Liver (tissue), 9 donors: ENCODE measurements around the gene NINJ1. TPM values are rescaled to one million over a fixed set of nuclear protein-coding genes. Genes with fewer than 3 reads are reported as not detected.

Experiments
- DNase-seq: peaks from one replicate; pipeline ENCODE4 v3.0.0-alpha.2; 2017; ENCODE audit warnings: low spot score
- H3K27ac ChIP-seq, 2 donors: one replicate each; pipeline ENCODE4 v1.7.0; 2013; ENCODE audit warnings: inconsistent platforms in 2 of 2, low read length in 2 of 2, control low read depth in 1 of 2, low read depth in 1 of 2, mild to moderate bottlenecking in 1 of 2
- H3K27me3 ChIP-seq, 4 donors: one replicate each; pipeline versions ENCODE4 v1.6.1 to v1.7.0; 2013; ENCODE audit warnings: low read length in 3 of 4, inconsistent platforms in 1 of 4, mild to moderate bottlenecking in 1 of 4, moderate library complexity in 1 of 4; ENCODE audit not compliant: control insufficient read depth in 4 of 4, insufficient read depth in 4 of 4
- H3K36me3 ChIP-seq, 4 donors: one replicate each; pipeline versions ENCODE4 v1.6.1 to v1.7.0; 2013; ENCODE audit warnings: low read length in 3 of 4, mild to moderate bottlenecking in 3 of 4, low read depth in 1 of 4, moderate library complexity in 1 of 4; ENCODE audit not compliant: control insufficient read depth in 4 of 4, insufficient read depth in 3 of 4
- H3K4me1 ChIP-seq, 4 donors: one replicate each; pipeline versions ENCODE4 v1.6.1 to v1.7.0; 2013; ENCODE audit warnings: low read length in 3 of 4, mild to moderate bottlenecking in 3 of 4, moderate library complexity in 1 of 4; ENCODE audit not compliant: control insufficient read depth in 4 of 4, insufficient read depth in 4 of 4
- H3K4me3 ChIP-seq, 3 donors: one replicate each; pipeline versions ENCODE4 v1.6.1 to v1.7.0; 2013; ENCODE audit warnings: low read length in 3 of 3, control low read depth in 1 of 3, low read depth in 1 of 3, mild to moderate bottlenecking in 1 of 3
- H3K9ac ChIP-seq, 2 donors: one replicate each; pipeline ENCODE4 v1.7.0; 2013; ENCODE audit warnings: low read length in 2 of 2, mild to moderate bottlenecking in 2 of 2, moderate library complexity in 2 of 2, control low read depth in 1 of 2, low read depth in 1 of 2
- H3K9me3 ChIP-seq, 4 donors: one replicate each; pipeline versions ENCODE4 v1.6.1 to v1.7.0; 2013; ENCODE audit warnings: low read length in 3 of 4; ENCODE audit not compliant: control insufficient read depth in 4 of 4
- CTCF ChIP-seq: fragments of 150-350 bp; IDR thresholded peaks from 2 replicates; pipeline ENCODE4 v1.5.1; 2017; ENCODE audit warnings: improper control_type of control experiment, low read depth, low read length; ENCODE audit not compliant: missing input control
- EGR1 ChIP-seq, 2 donors: IDR thresholded peaks; 2 replicates each; pipeline ENCODE4 v1.6.1; 2016 to 2018; ENCODE audit warnings: antibody characterized with exemption in 2 of 2, low read depth in 2 of 2
- FOXA1 ChIP-seq: IDR thresholded peaks from 2 replicates; pipeline ENCODE4 v1.6.1; 2016; ENCODE audit warnings: antibody characterized with exemption
- FOXA2 ChIP-seq: IDR thresholded peaks from 2 replicates; pipeline ENCODE4 v1.6.1; 2016; ENCODE audit warnings: antibody characterized with exemption
- GABPA ChIP-seq, 2 donors: IDR thresholded peaks in 1 of 2; conservative IDR thresholded peaks in 1 of 2; 2 replicates each; pipeline ENCODE4 v1.6.1; 2016; ENCODE audit warnings: antibody characterized with exemption in 2 of 2, mild to moderate bottlenecking in 1 of 2, moderate library complexity in 1 of 2
- HNF4A ChIP-seq, 2 donors: conservative IDR thresholded peaks; 2 replicates each; pipeline ENCODE4 v1.6.1; 2016; ENCODE audit warnings: antibody characterized with exemption in 2 of 2, mild to moderate bottlenecking in 2 of 2
- HNF4G ChIP-seq: IDR thresholded peaks from 2 replicates; pipeline ENCODE4 v1.6.1; 2016; ENCODE audit warnings: antibody characterized with exemption
- JUND ChIP-seq, 2 donors: IDR thresholded peaks; 2 replicates each; pipeline ENCODE4 v1.6.1; 2016; ENCODE audit warnings: antibody characterized with exemption in 2 of 2
- NR2F2 ChIP-seq: IDR thresholded peaks from 2 replicates; pipeline ENCODE4 v1.6.1; 2016; ENCODE audit warnings: antibody characterized with exemption
- RAD21 ChIP-seq, 2 donors: IDR thresholded peaks; 2 replicates each; pipeline ENCODE4 v1.6.1; 2016; ENCODE audit warnings: antibody characterized with exemption in 2 of 2, mild to moderate bottlenecking in 2 of 2
- REST ChIP-seq: IDR thresholded peaks from 2 replicates; pipeline ENCODE4 v1.6.1; 2016; ENCODE audit warnings: antibody characterized with exemption, mild to moderate bottlenecking
- RXRA ChIP-seq, 2 donors: IDR thresholded peaks; 2 replicates each; pipeline ENCODE4 v1.6.1; 2017 to 2018; ENCODE audit warnings: antibody characterized with exemption in 2 of 2, mild to moderate bottlenecking in 1 of 2
- SP1 ChIP-seq: IDR thresholded peaks from 2 replicates; pipeline ENCODE4 v1.6.1; 2018; ENCODE audit warnings: antibody characterized with exemption, mild to moderate bottlenecking
- TAF1 ChIP-seq: conservative IDR thresholded peaks from 2 replicates; pipeline ENCODE4 v1.6.1; 2016; ENCODE audit warnings: antibody characterized with exemption, mild to moderate bottlenecking
- YY1 ChIP-seq: IDR thresholded peaks from 2 replicates; pipeline ENCODE4 v1.6.1; 2016; ENCODE audit warnings: antibody characterized with exemption, mild to moderate bottlenecking
- ZBTB33 ChIP-seq: IDR thresholded peaks from 2 replicates; pipeline ENCODE4 v1.6.1; 2016; ENCODE audit warnings: antibody characterized with exemption
- WGBS: extraction: QIAGEN DNeasy Blood & Tissue Kit; methylation state at CpG from one replicate; pipeline ENCODE4 v1.1.7; 2013; 5-methylcytosine and 5-hydroxymethylcytosine counted together
- polyA plus RNA-seq, 2 donors: library from polyadenylated mRNA; stranded (reverse) in 1 of 2; unstranded in 1 of 2; fragments of 200-250 nt in 1 of 2; fragments of >200 nt in 1 of 2; fragmentation: Nextera tagmentation in 1 of 2; extraction: Ambion mirVana in 1 of 2; gene quantifications; one replicate each; pipeline versions ENCODE4 v1.2.1 to v1.2.3, GENCODE V29; 2013 to 2015
- total RNA-seq, 2 donors: library from RNA; depleted of rRNA; stranded (reverse); fragments of >200 nt; gene quantifications; one replicate each; pipeline ENCODE4 v1.2.3, GENCODE V29; 2014
- TF ChIP-seq, protein P1 (sequence below): IDR thresholded peaks from 2 replicates; pipeline ENCODE4 v1.6.1; 2016; ENCODE audit warnings: antibody characterized with exemption
- TF ChIP-seq, protein P2 (sequence below): IDR thresholded peaks from 2 replicates; pipeline ENCODE4 v1.6.1; 2016; ENCODE audit warnings: antibody characterized with exemption
- donor health status: healthy.
- donor health status: healthy.
- donor health status: healthy.
- donor health status: healthy.
- donor health status: healthy.

The NINJ1 gene
- total and polyA plus RNA-seq, 4 donors, result 31.2 to 72.1 (median 55.2) TPM

- H3K4me1 ChIP-seq, result peaks cover 8 to 23% (median 17%) of the 10 kb centered on the region in 4 donors
- H3K4me3 ChIP-seq, result no peak overlapping the region
- H3K36me3 ChIP-seq, result no peaks in the 10 kb centered on the region
- H3K9me3 ChIP-seq, result no peaks in the 10 kb centered on the region
- TF ChIP-seq SP1, result no peak
- TF ChIP-seq FOXA2, result no peak
- TF ChIP-seq RAD21 (IDR thresholded peaks at IDR 0.05), result no peak
- no peak for TF ChIP-seq ZBTB33
- no peak for TF ChIP-seq GABPA (IDR thresholded peaks at IDR 0.05 in 1 of 2, conservative IDR thresholded peaks at IDR 0.05 in 1 of 2)
- TF ChIP-seq REST, result no peak
- TF ChIP-seq HNF4G, result no peak
- TF ChIP-seq, protein P1, sequence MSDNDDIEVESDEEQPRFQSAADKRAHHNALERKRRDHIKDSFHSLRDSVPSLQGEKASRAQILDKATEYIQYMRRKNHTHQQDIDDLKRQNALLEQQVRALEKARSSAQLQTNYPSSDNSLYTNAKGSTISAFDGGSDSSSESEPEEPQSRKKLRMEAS, result no peak
- TF ChIP-seq FOXA1, result no peak
- TF ChIP-seq RXRA (IDR thresholded peaks at IDR 0.05), result no peak
- TF ChIP-seq JUND (IDR thresholded peaks at IDR 0.05), result no peak
- TF ChIP-seq HNF4A (conservative IDR thresholded peaks at IDR 0.05), result no peak
- TF ChIP-seq, protein P2, sequence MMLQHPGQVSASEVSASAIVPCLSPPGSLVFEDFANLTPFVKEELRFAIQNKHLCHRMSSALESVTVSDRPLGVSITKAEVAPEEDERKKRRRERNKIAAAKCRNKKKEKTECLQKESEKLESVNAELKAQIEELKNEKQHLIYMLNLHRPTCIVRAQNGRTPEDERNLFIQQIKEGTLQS, result no peak
- no peak for TF ChIP-seq NR2F2
- TF ChIP-seq TAF1, result no peak
- TF ChIP-seq YY1, result no peak
- TF ChIP-seq CTCF, result no peak
- no peak for TF ChIP-seq EGR1 (IDR thresholded peaks at IDR 0.05; ENCODE audit: low read depth in 2 of 2)
- WGBS, result 94% methylated on average over 16 of the region's 16 CpGs
- H3K27ac ChIP-seq, result peak overlapping the region in 1 of 2 donors; percentile 20
- no peak for DNase-seq
- H3K27me3 ChIP-seq, result no peaks in the 10 kb centered on the region
- no peak overlapping the region for H3K9ac ChIP-seq
Measured at GRCh38 chr9:93099551-93100275, 34.3 kb downstream of the NINJ1 start.
